Suprapubic skin (tissue), 4 donors: Measurements from ENCODE around the gene SLC35E4. TPM values are rescaled to one million over a fixed set of nuclear protein-coding genes. Genes with fewer than 3 reads are reported as not detected.

ENCODE experiments used
- DNase-seq, 2 donors: peaks; one replicate each; pipeline ENCODE4 v3.0.0-alpha.2; 2019; ENCODE audit warnings: low spot score in 2 of 2
- H3K27ac ChIP-seq: fragments of 200-600 bp; sonication (generic); one replicate; pipeline ENCODE4 v1.5.1; 2019
- H3K27me3 ChIP-seq: fragments of 200-600 bp; sonication (generic); one replicate; pipeline ENCODE4 v1.5.1; 2019
- H3K36me3 ChIP-seq: fragments of 200-600 bp; sonication (generic); one replicate; pipeline ENCODE4 v1.5.1; 2019
- H3K4me1 ChIP-seq: fragments of 200-600 bp; sonication (generic); one replicate; pipeline ENCODE4 v1.5.1; 2019
- H3K4me3 ChIP-seq: fragments of 200-600 bp; sonication (generic); one replicate; pipeline ENCODE4 v1.5.1; 2019; ENCODE audit warnings: mild to moderate bottlenecking
- H3K9me3 ChIP-seq: fragments of 200-600 bp; sonication (generic); one replicate; pipeline ENCODE4 v1.5.1; 2019
- CTCF ChIP-seq, 2 donors: fragments of 200-600 bp in 1 of 2; fragments of 450-650 bp in 1 of 2; sonication (generic) in 1 of 2; IDR thresholded peaks; one replicate each; pipeline ENCODE4 v1.5.1; 2016 to 2019; ENCODE audit warnings: antibody characterized with exemption in 2 of 2, mild to moderate bottlenecking in 1 of 2, moderate library complexity in 1 of 2
- EP300 ChIP-seq: sonication (generic); formaldehyde crosslinking; IDR thresholded peaks from one replicate; pipeline ENCODE4 v1.6.1; 2017; ENCODE audit warnings: antibody characterized with exemption
- POLR2A ChIP-seq, 2 donors: fragments of 450-650 bp; IDR thresholded peaks; one replicate each; pipeline ENCODE4 v1.6.1; 2017; ENCODE audit warnings: antibody characterized with exemption in 2 of 2, mild to moderate bottlenecking in 2 of 2, moderate library complexity in 2 of 2
- POLR2AphosphoS5 ChIP-seq, 3 donors: sonication (generic); formaldehyde crosslinking; IDR thresholded peaks; one replicate each; pipeline ENCODE4 v1.6.1; 2017; ENCODE audit warnings: antibody characterized with exemption in 3 of 3
- WGBS: methylation state at CpG from one replicate; pipeline ENCODE4 v1.1.5; 2018; 5-methylcytosine and 5-hydroxymethylcytosine counted together
- total RNA-seq, 4 donors: library from RNA; depleted of rRNA; stranded (reverse); fragments of >200 nt; gene quantifications; one replicate each; pipeline ENCODE4 v1.1.0, GENCODE V29; 2016

Gene SLC35E4
- total RNA-seq, 4 donors from 2014 or later, result 17.0 to 20.3 (median 18.8) TPM

- H3K9me3 ChIP-seq, result no peaks in the 10 kb centered on the region
- H3K27ac ChIP-seq, result no peak overlapping the region
- DNase-seq, result no peak
- no peaks in the 10 kb centered on the region for H3K27me3 ChIP-seq
- TF ChIP-seq POLR2A (IDR thresholded peaks at IDR 0.05) (no peak), EP300 (no peak), POLR2AphosphoS5 (IDR thresholded peaks at IDR 0.05) (no peak), CTCF (IDR thresholded peaks at IDR 0.05) (no peak)
- WGBS, result 83% methylated on average over 2 of the region's 2 CpGs
- no peaks in the 10 kb centered on the region for H3K36me3 ChIP-seq
- no peak overlapping the region for H3K4me3 ChIP-seq
- peaks cover 6% of the 10 kb centered on the region for H3K4me1 ChIP-seq
Observed at GRCh38 chr22:30681831-30682230, 46.2 kb downstream of the SLC35E4 start.

- TF ChIP-seq EP300 (no peak), POLR2A (IDR thresholded peaks at IDR 0.05) (no peak), POLR2AphosphoS5 (IDR thresholded peaks at IDR 0.05) (no peak), CTCF (IDR thresholded peaks at IDR 0.05) (no peak)
- 93% methylated on average over 7 of the region's 7 CpGs for WGBS
Observed at GRCh38 chr22:30685178-30685577, 49.6 kb downstream of the SLC35E4 start.

GRCh38 chr22:30687358-30687757 lies 51.8 kb downstream of the SLC35E4 start:
- no peaks in the 10 kb centered on the region for H3K4me1 ChIP-seq
- no peaks in the 10 kb centered on the region for H3K36me3 ChIP-seq
- H3K4me3 ChIP-seq, result no peak overlapping the region
- H3K9me3 ChIP-seq, result no peaks in the 10 kb centered on the region
- H3K27me3 ChIP-seq, result no peaks in the 10 kb centered on the region
- TF ChIP-seq POLR2A (IDR thresholded peaks at IDR 0.05), result no peak
- TF ChIP-seq POLR2AphosphoS5 (IDR thresholded peaks at IDR 0.05), result no peak
- no peak for TF ChIP-seq CTCF (IDR thresholded peaks at IDR 0.05)
- TF ChIP-seq EP300, result no peak
- WGBS, result 88% methylated on average over 4 of the region's 4 CpGs
- no peak for DNase-seq
- no peak overlapping the region for H3K27ac ChIP-seq

More at GRCh38 chr22:30685178-30685577, 49.6 kb downstream of the SLC35E4 start:
- no peaks in the 10 kb centered on the region for H3K36me3 ChIP-seq
- peaks cover 6% of the 10 kb centered on the region for H3K4me1 ChIP-seq
- no peak for DNase-seq
- H3K27me3 ChIP-seq, result no peaks in the 10 kb centered on the region
- no peak overlapping the region for H3K27ac ChIP-seq
- no peaks in the 10 kb centered on the region for H3K9me3 ChIP-seq
- H3K4me3 ChIP-seq, result no peak overlapping the region

DNA sequence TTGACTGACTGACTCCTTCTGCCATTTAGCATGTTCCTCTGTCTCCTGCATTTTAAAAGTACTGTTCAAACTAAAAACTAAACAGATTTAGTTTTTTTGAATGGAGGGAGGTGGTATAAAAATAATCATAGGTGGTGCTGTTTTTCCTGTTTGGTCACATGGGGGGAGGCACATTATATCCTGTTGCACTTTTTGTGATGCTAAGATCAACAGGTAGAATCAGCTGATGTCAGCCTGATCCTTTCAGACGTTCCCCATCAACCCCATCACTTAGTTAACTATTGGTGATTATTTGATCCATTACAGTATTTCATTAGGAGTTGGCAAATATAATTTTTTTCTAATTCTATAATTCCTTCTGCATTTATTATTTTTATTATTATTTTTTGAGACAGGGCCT lies 54.0 kb downstream of the SLC35E4 start:
- no peak for DNase-seq
- H3K36me3 ChIP-seq, result no peaks in the 10 kb centered on the region
- H3K9me3 ChIP-seq, result no peaks in the 10 kb centered on the region
- WGBS, result 55% methylated on average over 1 of the region's 1 CpG
- H3K27ac ChIP-seq, result no peak overlapping the region
- H3K4me1 ChIP-seq, result peaks cover 6% of the 10 kb centered on the region
- no peaks in the 10 kb centered on the region for H3K27me3 ChIP-seq
- TF ChIP-seq EP300 (no peak), POLR2A (IDR thresholded peaks at IDR 0.05) (no peak), POLR2AphosphoS5 (IDR thresholded peaks at IDR 0.05) (no peak), CTCF (IDR thresholded peaks at IDR 0.05) (no peak)
- no peak overlapping the region for H3K4me3 ChIP-seq

DNA sequence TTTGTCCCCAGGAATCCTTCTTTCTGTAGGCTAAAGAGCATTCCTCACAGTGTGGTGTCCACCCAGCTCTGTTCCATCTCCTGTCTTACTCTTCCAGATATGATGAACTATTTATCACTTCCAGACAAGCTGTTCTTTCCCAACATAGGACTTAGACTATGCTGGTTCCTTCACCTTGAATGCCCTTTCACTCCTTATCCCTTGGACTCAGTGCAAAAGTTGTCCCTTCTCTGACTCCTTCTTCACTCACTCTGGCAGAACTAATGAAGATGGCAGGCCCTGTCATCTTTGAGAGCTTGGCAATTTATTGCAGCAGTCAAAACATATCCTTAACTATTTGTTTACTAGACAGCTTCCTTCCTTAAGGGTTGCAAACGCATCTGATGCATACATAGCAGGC lies 55.6 kb downstream of the SLC35E4 start:
- Histone ChIP-seq H3K9me3 (no peaks in the 10 kb centered on the region), H3K27ac (no peak overlapping the region), H3K4me3 (no peak overlapping the region), H3K27me3 (no peaks in the 10 kb centered on the region), H3K4me1 (peaks cover 15% of the 10 kb centered on the region), H3K36me3 (no peaks in the 10 kb centered on the region)
- TF ChIP-seq POLR2A (IDR thresholded peaks at IDR 0.05), result no peak
- no peak for TF ChIP-seq CTCF (IDR thresholded peaks at IDR 0.05)
- no peak for TF ChIP-seq POLR2AphosphoS5 (IDR thresholded peaks at IDR 0.05)
- TF ChIP-seq EP300, result no peak
- no peak for DNase-seq
- WGBS, result 77% methylated on average over 1 of the region's 1 CpG
